Hepatocyte (in vitro differentiated cells): ENCODE measurements around the gene SLC27A3.

ENCODE experiments used
- EZH2 ChIP-seq: fragments of 200-600 bp; sonication (generic); IDR thresholded peaks from 2 replicates; pipeline ENCODE4 v1.6.1; 2016; ENCODE audit warnings: antibody characterized with exemption, mild to moderate bottlenecking, borderline replicate concordance
- TF ChIP-seq, protein P1 (sequence below): fragments of 200-600 bp; sonication (generic); IDR thresholded peaks from 2 replicates; pipeline ENCODE4 v1.5.1; 2016; ENCODE audit warnings: antibody characterized with exemption, mild to moderate bottlenecking; ENCODE audit not compliant: poor library complexity

DNA sequence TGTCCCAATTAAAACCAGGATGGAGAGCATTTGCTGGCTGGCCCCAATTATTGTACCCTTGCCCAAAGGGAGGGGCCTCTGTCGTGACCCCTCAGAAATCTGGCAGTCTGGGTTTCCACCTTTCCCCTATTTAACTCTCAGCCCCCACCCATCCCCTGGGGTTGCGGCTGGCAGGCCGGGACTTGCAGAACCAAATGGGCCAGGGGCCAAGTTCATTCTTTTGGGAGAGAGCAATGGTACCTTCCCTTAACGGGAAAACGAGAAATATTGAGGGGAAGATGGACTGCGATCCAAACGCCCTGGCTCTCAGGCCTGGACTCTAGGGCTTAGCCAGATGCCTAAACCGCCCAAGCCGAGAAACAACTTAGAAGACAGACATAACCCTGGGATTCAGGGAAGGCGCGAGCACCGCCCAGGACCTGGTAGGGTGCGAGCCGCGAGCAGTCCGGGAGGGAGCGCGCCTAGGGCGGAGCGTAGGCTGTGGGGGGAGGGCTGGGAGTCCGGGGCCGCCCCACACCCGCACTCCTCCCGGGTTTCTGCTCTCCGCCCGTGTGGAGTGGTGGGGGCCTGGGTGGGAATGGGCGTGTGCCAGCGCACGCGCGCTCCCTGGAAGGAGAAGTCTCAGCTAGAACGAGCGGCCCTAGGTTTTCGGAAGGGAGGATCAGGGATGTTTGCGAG, at the start of gene SLC27A3:
- TF ChIP-seq, protein P1, sequence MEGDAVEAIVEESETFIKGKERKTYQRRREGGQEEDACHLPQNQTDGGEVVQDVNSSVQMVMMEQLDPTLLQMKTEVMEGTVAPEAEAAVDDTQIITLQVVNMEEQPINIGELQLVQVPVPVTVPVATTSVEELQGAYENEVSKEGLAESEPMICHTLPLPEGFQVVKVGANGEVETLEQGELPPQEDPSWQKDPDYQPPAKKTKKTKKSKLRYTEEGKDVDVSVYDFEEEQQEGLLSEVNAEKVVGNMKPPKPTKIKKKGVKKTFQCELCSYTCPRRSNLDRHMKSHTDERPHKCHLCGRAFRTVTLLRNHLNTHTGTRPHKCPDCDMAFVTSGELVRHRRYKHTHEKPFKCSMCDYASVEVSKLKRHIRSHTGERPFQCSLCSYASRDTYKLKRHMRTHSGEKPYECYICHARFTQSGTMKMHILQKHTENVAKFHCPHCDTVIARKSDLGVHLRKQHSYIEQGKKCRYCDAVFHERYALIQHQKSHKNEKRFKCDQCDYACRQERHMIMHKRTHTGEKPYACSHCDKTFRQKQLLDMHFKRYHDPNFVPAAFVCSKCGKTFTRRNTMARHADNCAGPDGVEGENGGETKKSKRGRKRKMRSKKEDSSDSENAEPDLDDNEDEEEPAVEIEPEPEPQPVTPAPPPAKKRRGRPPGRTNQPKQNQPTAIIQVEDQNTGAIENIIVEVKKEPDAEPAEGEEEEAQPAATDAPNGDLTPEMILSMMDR = no peak
- no peak for TF ChIP-seq EZH2
